ENCODE data around the gene SPRY4.

DNA sequence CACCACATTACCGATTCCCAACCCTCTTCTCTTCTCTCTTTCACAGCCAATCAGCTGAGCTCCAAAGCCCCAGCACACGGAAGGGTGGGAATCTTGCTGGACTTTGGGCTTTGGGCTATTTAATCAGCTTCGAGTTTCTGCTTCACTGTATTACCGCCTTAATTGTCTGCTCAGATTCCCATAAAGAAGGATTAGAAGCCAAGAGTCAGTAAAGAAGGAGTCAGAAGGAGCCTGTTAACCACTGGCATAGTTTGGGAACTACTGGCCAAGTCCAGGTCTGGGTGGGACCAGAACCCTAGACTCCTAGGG, 4.4 kb downstream of the SPRY4 start:
- TF ChIP-seq CTCF (IDR thresholded peaks at IDR 0.05; ENCODE audit: low read depth, low read length, poor library complexity, severe bottlenecking) (no peak), EZH2phosphoT487 (IDR thresholded peaks at IDR 0.05; ENCODE audit: borderline replicate concordance, low read length) (no peak)
